GM06990 (cell line): ENCODE measurements around the gene ADAMTSL2.

Experiments used
- DNase-seq: peaks from one replicate; pipeline ENCODE4 v3.0.0-alpha.2; 2011; ENCODE audit not compliant: insufficient read length; ENCODE audit errors: extremely low read depth
- H3K27me3 ChIP-seq: replicated peaks from 2 replicates; pipeline ENCODE4 v1.6.0; 2011; ENCODE audit warnings: low read length; ENCODE audit not compliant: control insufficient read depth, insufficient read depth
- H3K36me3 ChIP-seq: 2 replicates; pipeline ENCODE4 v1.5.1; 2011; ENCODE audit warnings: low read length; ENCODE audit not compliant: control insufficient read depth, insufficient read depth
- H3K4me3 ChIP-seq: replicated peaks from 2 replicates; pipeline ENCODE4 v1.5.1; 2011; ENCODE audit warnings: low read depth, mild to moderate bottlenecking, control low read depth, low read length
- TF ChIP-seq, protein P1 (sequence below): IDR thresholded peaks from 2 replicates; pipeline ENCODE4 v1.5.1; 2011; ENCODE audit warnings: low read length, control low read depth, mild to moderate bottlenecking, inconsistent platforms; ENCODE audit not compliant: insufficient read depth, poor library complexity, severe bottlenecking

Gene ADAMTSL2

DNA sequence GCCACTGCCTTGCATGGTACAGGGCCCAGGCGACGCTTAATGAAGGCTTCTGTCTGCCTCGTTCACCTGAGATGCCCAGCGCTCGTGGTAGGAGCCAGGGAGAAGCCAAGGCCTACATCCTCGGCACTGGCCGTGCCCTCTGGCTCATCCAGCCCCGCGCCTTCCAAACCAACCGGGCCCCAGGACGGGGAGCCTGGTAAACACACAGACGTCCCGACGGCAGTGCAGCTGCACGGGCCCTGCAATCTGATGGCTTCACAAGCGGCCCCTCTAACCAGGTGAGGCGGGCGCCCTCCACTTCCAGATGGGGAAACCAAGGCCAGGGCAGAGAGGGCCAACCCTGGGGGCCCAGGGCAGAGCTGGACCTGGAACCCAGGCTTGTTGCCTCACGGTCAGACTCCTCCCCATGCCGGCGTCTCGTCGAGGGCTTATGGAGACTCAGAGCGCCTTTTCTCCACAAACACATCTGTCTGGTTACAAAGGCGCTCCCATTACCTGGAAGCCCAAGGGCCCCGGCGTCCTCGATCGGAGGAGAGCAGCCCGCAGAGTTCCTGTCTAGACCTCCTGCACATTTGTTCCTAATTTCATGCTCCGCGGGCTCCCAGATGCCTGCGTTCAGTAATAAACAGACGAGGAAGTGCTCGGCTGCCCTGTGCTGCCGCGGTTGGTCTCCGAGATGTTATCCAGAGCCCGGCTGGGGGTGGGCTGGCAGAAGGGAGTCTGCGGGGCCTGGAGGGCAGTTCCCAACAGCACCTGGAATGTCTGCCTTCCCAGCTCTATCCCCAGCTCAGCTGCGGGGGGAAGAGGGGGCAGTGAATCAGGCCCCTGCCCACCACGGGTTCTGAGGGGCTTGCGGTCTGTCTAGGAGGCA is 51.2 kb downstream of the ADAMTSL2 start:
- Histone ChIP-seq H3K27me3 (peaks cover 3% of the 10 kb centered on the region), H3K36me3 (no peaks in the 10 kb centered on the region), H3K4me3 (no peak overlapping the region)
- TF ChIP-seq, protein P1, sequence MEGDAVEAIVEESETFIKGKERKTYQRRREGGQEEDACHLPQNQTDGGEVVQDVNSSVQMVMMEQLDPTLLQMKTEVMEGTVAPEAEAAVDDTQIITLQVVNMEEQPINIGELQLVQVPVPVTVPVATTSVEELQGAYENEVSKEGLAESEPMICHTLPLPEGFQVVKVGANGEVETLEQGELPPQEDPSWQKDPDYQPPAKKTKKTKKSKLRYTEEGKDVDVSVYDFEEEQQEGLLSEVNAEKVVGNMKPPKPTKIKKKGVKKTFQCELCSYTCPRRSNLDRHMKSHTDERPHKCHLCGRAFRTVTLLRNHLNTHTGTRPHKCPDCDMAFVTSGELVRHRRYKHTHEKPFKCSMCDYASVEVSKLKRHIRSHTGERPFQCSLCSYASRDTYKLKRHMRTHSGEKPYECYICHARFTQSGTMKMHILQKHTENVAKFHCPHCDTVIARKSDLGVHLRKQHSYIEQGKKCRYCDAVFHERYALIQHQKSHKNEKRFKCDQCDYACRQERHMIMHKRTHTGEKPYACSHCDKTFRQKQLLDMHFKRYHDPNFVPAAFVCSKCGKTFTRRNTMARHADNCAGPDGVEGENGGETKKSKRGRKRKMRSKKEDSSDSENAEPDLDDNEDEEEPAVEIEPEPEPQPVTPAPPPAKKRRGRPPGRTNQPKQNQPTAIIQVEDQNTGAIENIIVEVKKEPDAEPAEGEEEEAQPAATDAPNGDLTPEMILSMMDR: no peak
- no peak for DNase-seq

DNA sequence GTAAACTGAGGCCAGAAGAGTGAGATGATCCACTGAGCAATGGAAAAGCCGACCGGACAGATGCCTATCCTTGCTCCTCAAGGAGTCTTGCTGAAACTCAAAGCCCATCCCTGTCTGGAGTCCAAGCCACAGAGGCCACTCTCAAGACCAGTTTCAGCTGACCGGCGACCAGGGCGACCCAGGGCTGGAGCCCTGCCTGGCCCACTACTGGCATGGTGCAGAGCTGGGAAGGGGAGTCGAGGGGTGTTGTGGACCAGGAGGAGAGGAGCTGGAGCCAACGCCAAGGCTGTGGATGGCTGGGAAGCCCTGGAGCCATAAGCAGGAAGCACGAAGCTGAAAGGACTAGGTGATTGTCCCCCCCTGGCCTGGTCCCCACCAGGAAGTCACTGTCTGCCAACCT is 52.5 kb downstream of the ADAMTSL2 start:
- no peak for DNase-seq
- no peaks in the 10 kb centered on the region for H3K36me3 ChIP-seq
- TF ChIP-seq, protein P1: no peak
- H3K4me3 ChIP-seq: no peak overlapping the region
- H3K27me3 ChIP-seq: peaks cover 3% of the 10 kb centered on the region; the same call in 1 of the 2 replicates

DNA sequence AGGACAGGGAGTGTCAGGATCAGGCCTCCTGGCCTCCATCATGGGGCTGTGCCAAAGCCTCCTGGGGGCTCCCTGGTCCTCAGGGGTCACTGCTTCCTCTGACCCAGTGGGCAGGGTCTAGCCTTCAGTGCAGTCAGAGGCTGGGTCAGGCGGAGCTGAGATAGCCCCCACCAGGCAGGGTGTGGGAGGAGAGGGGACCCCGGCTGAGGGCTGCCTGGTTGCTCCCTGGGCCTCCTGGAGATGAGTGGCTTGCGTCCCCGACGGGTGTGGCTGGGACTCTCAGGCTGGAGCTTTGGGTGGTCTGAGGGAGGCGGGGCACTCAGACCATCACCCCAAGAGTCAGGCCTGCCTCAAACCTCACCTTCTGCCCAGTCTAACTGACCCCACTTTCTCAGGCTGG is 53.0 kb downstream of the ADAMTSL2 start:
- DNase-seq: no peak
- Histone ChIP-seq H3K27me3 (peaks cover 3% of the 10 kb centered on the region; the same call in 1 of the 2 replicates), H3K4me3 (no peak overlapping the region), H3K36me3 (no peaks in the 10 kb centered on the region)
- TF ChIP-seq, protein P1: no peak

DNA sequence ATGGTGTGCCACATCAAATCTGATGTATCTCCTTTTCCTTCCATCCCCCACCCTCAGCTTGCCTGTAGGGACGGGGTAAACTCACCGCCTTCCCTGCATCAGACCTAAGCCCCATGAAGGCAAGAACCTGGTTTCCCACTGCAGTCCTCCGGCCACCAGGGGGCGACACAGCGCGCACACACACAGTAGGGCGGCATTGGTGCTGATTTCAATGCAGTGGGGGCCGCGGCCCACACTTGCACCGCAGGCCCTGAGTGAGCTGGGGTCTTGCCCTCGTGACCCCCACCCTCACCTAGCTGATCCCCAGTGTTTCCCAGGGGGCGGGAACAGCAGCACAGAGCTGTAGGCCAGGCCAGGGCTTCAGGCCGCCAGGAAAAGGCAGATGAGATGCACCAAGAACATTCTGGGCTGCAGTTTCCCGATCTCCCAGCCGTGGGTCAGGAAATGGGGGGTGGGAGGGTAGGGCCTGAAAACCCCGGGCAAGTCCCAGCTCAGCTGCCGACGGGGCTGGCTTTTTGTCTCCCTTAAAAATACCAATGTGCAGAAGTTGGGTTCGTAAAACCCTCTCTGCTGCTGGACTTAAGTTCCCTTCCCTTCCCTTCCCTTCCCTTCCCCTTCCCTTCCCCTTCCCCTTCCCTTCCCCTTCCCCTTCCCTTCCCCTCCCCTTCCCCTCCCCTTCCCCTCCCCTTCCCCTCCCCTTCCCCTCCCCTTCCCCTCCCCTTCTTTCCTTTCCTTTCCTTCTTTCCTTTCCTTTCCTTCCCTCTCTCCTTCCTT is 55.1 kb downstream of the ADAMTSL2 start:
- H3K36me3 ChIP-seq: no peaks in the 10 kb centered on the region
- H3K4me3 ChIP-seq: no peak overlapping the region
- no peak for DNase-seq
- TF ChIP-seq, protein P1: peak; percentile 79
- peaks cover 1% of the 10 kb centered on the region; the same call in 1 of the 2 replicates for H3K27me3 ChIP-seq

DNA sequence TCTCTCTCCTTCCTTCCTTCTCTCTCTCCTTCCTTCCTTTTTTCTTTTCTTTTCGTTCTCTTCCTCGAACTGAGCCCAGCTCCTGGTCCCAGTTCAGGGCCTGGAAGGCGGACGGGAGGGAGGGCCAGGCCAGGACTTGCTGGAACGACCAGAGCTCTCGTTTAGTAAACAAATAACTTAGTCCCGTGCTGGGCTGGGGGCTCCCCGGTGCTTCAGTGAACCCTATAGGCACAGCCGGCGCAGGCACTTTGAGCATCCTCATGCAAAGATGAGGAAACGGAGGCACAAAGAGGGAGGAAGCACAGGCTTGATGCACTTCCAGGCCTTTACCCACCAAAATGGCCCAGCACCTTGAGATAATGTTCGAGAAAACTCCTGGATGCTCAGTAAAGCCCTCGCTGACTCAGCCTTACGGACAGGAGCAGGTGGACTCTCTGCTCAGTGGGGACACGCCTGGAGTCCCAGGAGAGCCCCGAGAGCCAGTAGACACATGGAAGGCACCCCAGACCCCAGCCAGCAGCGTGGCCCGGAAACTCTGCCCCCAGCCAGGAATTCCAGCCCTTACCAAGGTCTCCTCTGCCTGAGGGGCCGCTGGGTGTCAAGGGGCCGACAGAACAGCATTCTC is 55.8 kb downstream of the ADAMTSL2 start:
- H3K27me3 ChIP-seq: peaks cover 1% of the 10 kb centered on the region; the same call in 1 of the 2 replicates
- no peak for DNase-seq

More for the DNA sequence above, 55.8 kb downstream of the ADAMTSL2 start:
- no peaks in the 10 kb centered on the region for H3K36me3 ChIP-seq
- TF ChIP-seq, protein P1: no peak
- no peak overlapping the region for H3K4me3 ChIP-seq
